RKO (cell line): ENCODE data around the gene NDUFB10.

Experiments
- DNase-seq: peaks from one replicate; pipeline ENCODE4 v3.0.0-alpha.2; 2016; ENCODE audit warnings: low spot score

The NDUFB10 gene

DNA sequence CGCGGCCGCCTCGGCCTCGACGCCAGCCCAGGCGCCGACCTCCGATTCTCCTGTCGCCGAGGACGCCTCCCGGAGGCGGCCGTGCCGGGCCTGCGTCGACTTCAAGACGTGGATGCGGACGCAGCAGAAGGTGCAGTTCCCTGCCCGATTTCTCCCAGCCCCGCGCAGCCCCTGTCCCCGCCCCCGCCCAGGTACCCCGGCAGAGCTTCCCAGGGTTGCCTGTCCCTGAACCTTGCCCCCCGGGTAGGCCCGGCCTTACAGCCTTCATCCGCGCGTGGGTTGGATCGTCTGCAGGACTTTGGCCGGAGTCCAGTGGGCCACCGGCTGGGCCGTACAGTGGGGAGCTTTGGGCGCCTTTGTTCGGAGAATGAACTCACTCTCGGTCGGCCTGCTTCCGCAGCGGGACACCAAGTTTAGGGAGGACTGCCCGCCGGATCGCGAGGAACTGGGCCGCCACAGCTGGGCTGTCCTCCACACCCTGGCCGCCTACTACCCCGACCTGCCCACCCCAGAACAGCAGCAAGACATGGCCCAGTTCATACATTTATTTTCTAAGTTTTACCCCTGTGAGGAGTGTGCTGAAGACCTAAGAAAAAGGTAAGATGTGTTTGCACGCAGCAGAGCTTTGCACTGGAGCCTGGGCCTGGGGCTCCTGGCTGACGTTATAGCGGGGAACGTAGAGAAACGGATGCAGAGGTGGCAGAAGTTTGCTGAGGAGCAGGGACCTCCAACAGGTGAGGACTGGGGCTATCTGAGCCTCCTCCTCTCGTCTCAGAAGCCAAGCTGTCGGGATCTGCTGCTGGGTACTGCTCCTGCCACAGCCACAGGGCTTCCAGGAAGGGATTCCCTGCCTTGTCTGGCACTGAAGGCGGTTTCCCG is 25.2 kb downstream of the NDUFB10 start:
- DNase-seq = peak; percentile 57

DNA sequence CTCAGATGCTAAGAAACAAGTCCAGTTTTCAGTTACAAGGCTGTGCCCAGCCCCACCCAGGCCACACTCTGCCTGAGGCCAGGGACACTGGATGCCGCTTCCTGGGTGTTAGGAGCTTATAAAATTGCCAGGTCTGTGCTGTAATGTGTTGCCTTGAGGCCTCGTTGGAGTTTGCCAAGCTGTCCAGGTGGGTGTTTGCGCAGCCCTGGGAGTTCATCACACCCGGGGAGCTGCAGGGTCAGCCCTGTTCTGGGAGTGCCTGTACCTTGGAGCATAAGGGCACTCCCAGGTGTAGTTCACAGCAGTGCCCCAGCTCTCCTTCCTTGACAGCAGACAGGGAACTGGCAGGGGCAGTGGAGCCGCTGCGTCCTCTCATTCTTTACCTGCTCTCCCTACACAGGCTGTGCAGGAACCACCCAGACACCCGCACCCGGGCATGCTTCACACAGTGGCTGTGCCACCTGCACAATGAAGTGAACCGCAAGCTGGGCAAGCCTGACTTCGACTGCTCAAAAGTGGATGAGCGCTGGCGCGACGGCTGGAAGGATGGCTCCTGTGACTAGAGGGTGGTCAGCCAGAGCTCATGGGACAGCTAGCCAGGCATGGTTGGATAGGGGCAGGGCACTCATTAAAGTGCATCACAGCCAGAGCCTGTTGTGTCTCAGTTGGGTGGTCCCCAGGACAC is 26.3 kb downstream of the NDUFB10 start:
- no peak for DNase-seq

DNA sequence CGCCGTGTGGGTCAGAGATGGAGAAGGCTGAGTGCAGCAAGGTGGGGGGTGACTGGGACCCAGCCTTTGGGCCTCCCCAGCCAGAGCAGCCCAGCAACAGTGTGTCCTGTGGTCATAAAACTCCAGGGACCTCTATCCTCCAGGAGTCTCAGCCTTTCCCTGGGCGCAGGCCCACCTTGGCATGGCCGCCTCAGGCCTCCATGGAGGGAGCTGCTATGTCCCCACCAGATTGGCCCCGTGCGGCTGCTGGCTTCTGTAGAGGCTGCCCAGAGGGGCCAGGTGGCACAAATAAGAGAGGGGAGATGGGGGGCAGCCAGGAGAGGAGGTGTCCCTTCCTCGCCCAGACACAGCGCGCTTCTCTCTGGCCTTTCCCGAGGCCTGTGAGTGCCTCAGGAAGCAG is 27.9 kb downstream of the NDUFB10 start:
- DNase-seq = no peak

DNA sequence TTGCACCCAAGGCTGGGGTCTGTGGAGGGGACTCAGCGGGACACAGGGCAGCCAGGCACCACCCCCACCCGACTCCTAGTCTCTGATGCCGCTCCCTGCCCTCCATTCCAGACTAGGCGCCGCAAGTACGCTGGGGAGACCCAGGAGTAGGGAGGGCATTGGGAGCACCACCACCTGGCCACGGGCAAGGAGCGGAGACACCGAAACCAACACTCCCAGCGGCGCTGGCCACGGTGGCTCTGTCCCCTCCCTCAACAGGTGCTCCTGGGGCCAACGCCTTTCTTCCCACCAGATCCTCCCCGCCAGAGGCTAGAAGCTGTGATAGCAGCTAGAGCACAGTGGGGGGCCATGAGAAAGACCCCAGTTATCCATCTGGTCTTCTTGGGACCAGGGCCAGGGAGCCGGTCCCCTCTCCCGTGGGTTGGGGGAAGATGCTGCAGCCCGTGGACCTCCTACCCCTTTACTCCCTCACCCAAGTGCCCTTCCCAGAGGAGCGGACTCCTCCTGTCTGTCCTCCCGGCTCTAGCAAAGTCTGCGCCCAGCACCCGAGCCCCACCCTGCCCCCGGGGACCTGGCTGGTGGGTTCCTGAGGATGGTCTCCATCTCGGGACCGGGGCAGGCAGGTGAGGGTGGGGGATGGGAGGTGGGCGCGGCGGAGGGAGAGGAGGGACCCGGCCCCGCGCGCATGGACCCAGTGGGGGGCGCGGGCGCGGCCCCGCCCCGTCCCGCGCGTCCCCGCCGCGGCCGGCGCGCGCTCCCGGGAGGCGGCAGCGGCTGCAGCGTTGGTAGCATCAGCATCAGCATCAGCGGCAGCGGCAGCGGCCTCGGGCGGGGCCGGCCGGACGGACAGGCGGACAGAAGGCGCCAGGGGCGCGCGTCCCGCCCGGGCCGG is 30.1 kb downstream of the NDUFB10 start, which contains the start of gene SYNGR3:
TSS of gene SYNGR3 (plus strand) at position 762 of the 892 bp plus-strand sequence. CDS start 133 bp downstream, outside the sequence.
- peak; percentile 64 for DNase-seq

DNA sequence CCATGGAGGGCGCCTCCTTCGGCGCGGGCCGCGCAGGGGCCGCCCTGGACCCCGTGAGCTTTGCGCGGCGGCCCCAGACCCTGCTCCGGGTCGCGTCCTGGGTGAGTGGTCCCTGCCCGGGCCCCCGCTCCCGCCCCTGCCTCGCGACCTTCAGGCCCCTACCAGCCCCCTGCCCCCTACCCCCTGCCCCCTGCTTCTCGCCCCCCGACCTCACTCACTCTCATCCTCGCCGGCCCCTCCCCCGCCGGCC is 30.7 kb downstream of the NDUFB10 start:
- DNase-seq = no peak

DNA sequence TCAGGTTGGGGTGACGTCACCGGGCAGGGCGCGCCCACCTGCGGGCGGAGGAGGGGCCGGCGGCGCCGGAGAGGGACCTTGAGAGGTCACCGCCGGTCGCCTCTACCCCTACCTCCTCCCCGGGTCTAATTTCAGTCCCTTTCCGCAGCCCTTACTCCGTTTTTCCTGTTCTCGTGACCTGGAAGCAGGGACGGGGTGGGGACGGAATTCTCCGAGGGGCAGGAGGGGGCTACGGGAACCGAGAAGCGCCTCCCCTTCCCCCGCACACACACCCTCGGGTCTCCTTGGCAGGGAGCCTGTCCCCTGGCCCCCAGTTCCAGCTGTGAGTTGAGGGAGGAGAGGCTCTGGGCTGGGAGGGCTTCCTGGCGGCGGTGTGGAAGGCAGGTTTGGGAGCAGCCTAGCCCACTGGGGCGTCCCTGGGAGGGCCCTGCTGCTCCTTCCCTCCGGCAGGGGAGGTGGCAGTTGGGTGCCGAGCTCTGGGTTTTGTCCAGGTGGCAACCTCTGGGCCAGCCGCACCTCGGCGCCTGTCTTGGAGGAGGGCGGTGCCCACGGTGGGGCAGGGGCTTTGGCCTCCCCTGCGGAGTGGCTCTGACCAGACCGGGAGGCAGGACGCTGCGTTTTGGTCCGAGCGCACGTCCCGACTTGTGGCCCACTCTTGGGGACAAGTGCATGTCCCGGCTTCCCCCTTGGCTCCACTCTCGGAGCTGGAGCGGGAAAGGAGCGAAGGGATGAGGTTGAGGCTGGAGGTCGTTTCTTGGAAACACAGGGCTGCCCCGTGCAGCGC is 31.2 kb downstream of the NDUFB10 start:
- no peak for DNase-seq

DNA sequence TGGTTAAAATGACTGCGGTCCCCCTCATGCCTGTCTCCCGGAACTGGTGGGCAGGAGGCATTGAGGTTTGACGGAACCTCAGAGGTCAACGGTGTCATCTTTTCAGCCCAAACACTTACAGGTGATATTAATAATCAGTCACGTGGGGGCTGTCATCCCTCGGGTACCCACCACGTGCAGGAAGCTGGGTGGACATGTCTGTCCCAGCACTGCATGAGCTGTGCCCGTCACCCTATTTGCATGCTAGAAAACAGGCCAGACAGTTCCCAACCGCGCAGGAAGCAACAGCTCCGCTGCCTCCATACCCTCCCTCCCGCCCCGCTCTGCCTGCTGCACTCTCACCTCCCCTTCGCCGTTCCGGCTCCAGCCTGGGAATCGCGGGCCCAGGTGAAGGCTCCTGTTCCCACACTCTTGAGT is 31.8 kb downstream of the NDUFB10 start:
- no peak for DNase-seq

DNA sequence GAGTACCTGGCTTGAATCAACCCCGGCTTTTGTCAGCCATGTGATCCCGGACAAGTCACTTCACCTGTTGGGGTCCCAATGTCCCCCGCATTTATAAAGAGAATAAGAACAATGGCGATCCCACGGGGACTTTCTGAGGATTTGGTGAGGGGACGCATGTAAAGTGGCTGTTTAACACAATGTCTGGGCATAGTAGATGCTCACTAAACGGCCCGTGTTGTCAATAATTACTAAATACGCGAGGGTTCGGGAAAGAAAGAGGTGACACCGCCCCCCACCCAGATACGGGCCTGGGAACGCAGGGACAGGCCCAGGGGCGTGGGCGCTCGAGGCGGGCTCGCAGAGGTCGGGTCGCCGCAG is 32.2 kb downstream of the NDUFB10 start:
- DNase-seq = no peak

DNA sequence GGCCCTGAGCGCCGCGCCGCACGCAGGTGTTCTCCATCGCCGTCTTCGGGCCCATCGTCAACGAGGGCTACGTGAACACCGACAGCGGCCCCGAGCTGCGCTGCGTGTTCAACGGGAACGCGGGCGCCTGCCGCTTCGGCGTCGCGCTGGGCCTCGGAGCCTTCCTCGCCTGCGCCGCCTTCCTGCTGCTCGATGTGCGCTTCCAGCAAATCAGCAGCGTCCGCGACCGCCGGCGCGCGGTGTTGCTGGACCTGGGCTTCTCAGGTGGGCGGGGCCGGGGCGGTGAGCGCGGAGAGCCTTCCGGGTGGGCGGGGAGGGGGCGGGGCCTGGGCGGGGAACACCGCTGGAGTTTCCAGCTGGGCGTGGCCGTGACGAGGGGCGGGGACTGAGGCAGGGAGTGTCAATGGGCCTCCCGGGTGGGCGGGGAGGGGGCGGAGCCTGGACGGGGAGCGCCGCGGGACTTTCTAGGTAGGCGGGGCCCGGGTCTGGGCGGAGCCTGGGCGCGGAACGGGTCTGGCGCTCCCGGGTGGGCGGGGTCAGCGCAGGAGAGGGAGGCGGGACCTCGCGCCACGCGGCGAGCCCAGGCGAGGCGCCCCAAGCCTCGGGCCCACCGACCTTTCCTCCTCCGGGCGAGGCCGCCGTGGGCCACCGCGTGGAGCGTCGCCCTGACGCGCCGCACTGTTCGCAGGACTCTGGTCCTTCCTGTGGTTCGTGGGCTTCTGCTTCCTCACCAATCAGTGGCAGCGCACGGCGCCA is 32.8 kb downstream of the NDUFB10 start:
- DNase-seq = peak; percentile 40

DNA sequence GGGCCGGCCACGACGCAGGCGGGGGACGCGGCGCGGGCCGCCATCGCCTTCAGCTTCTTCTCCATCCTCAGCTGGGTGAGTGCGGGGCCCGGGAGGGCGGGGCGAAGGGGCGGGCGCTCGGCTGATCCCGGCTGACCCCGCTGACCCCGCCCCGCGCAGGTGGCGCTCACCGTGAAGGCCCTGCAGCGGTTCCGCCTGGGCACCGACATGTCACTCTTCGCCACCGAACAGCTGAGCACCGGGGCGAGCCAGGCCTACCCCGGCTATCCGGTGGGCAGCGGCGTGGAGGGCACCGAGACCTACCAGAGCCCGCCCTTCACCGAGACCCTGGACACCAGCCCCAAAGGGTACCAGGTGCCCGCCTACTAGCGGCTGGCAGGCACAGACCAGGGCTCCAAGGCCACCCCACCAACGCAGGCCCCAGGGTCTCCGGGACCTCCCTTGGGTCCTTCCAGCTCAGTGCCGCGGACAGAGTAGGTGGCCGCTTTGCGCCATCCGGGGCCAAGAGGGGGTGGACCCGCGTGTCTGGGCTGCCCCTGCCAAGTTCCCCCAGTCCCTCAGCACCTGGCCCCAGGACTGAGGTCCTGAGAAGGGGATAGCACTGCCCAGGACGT is 33.5 kb downstream of the NDUFB10 start:
- DNase-seq = no peak

DNA sequence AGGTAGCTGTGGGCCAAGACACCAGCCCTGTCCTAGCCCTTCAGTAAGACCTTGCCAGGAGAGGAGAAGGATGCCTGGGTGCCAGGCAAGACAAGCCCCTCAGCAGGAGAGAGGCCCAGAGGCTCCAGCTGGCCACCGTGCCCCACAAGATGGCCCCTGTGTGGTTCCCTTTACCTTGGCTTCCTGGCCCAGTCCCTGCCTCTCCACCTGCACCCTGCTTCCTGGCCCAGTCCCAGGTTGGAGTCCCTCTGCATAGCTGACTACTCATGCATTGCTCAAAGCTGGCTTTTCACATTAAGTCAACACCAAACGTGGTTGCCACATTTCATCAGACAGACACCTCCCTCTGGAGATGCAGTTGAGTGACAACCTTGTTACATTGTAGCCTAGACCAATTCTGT is 34.4 kb downstream of the NDUFB10 start:
- DNase-seq = peak; percentile 49

DNA sequence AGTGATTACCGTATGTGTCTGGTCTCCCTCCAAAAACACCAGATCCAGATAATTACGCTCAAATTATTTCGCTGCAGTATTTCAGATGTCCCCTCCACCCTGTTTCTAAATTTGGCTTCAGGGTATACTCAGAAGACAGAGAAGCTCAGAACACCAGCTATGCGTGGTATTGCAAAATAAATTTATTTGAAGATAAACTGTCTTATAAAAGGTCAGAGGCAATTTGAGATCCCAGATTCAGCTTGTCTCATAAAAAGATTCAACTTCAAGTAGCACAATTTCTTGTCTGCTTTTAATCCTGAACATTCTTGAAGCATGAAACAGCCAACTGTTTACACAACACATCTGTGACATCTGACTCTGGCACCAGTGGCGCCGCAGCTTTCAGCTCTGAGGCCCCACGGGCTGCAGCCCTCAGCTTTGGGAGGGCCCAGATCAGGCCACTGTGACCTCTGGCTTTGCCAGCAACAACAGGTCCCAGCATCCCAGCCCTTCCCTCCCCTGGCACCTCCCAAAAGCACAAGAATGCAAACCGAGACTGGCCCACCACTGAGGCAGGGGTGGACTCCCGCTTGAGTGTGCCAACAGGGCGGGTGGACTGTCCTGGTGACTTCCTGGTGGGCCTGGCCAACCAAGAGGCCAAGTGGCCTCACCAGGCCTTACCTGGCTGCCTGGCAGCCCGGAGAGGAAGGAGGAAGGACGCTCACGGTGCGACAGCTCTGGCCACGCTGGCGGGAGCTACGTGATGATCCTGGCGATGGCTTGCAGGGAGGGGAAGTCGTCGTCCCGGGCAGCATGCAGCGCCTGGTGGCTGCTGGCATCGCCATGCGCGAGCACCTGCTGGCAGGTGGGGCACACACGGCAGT is 38.4 kb downstream of the NDUFB10 start:
- DNase-seq = no peak

DNA sequence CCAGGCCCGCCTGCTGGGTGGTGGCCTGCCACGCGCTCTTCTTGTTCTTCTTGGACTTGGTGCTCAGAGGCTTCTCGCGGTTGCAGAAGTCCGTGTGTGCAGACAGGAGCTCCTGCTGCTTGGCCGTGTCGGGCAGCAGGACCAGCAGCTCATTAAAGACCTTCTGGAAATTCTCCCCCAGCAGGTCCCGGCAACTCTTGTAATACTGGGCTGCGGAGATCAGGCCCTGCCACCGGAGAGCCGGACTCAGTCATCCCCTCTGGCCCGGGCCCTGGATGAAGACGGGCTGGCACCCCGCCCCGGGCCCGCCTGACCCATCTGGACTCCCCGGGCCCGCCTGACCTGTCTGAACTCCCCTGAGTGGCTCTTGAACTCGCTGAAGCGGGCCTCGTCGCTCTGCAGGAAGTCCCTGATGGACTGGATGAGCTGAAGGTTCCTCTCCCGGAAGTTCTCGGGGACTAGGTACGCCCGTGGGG is 39.1 kb downstream of the NDUFB10 start:
- DNase-seq = no peak

DNA sequence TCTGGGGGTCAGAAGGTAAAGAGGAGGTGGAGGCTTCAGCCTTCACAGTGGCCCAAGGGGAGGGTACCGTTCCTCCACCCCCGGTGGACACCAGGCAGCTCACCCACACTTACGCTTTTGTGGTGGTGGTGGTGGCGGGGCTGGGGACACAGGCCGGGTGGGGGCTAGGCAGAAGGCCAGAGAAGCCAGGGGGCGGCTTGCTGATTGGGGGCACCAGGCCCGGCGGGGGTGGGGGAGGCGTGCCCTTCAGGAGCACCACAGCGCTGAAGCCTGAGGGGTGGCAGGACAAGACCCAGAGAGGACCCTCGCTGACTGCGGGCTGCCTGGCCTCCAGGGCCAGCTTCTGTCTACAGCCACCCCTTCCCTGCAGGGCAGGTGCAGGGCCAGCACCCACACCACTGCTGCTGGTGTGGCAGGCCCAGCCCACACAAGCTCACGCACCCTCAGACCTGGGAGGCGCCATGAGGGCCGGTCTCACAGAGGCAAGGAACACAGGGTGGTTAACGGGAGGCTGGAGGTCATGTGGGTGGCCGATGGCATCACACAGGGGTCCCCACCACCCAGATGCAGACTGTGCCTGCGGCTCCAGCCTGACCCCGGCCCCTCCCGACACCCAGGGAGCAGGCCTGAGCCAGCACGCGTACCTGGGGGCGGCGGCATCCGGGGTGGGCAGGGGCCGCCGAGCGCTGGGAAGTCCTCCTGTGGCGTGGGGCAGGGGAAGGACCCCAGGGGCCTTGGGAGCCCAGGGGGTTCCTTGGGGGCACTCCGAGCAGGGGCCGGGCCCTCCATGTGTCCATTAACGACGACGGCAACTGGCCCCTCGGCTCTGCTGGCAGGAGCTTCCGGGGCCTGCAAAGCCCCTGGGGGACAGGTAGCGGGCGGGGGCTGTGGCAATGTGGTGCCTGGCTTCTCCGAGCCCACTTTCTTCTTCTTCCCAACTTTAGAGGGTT is 39.8 kb downstream of the NDUFB10 start:
- DNase-seq = no peak

DNA sequence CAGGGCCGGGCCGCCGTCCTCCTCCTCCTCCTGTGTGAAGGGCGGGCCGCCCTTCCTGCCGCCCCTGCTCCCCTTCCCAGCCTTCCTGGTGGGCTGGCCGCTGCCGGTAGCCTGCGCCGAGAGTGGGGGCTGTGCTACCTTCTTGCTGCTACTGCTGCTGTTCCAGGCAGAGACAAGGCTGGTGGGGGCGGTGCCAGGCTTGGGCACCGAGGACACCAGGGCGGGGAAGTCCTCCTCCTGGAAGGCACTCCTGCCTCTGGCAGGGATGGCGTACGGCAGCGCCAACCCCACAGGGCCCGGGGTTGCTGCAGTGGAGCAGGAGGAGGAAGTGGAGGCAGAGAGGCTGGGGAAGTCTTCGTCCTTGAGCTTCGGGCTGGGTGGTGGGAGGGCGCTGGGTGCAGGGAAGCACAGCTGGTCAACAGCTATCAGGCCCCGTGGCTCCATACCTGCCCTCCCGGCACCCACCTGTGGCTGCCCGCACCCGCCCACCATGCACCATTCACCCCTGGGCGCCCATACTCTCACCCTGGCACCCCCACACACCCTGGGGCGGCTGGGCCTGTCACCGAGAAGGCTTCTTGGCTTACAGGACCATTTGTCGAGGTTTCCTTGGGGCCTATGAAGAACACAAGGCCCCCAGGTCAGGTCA is 40.7 kb downstream of the NDUFB10 start:
- no peak for DNase-seq

DNA sequence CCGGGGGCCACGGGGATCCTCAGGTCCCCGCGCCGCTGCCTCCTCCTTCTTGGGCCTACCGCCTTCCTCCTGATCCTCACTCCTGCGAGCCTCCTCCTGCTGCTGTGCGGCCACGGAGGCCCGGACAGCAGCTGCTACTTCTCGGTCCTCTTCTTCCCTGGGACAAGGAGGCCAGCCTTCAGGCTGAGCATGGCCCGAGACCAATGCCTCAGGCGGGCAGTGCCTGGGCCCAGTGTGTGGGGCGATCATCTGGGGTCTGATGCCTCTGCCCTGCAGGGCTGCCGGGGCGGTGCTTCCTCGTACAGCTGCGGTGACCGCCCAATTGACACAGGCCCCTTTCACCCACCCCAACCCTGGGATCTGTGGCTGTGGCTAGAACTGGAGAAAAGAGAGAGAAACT is 41.7 kb downstream of the NDUFB10 start:
- no peak for DNase-seq

DNA sequence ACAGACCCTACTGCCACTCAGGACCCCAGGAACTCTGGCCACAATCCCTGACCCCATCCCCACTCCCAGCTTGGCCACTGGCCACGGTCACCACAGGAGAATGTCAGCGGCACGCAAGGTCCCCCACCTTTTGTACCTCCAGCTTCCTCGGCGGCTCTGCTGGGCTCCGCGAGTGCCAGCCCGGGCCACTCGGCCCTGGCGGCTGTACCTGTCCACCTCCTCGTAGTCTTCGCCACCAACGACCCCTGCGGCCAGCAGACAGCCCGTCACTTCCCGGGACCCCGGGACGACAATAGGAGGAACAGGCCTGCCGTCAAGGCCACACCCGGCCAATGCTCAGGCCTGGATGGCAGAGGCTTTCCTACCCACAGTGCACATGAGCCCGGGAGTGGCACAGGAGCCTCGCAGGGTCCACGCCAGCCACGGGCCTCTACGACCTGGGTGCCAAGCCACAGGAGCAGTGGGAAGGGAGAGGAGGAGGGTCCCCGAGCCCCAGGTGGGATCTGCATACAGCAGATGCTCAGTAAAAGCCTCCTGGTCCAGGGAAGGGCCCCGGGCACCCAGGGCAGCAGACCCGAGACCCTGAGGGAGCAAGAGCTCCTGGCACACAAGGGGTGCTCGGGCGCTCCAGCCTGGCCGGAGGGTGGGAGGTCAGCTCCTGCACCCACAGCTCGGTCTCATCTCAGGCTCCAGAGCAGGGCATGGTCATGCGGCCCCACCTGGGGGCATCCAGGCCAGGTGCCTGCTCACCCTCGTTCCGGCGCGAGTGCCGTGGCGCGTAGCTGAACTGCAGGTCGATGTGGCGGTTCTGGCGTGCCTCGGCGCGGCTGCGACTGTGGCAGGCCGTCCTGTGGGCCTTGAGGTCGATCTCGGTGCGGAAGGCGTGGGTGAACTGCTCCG is 42.4 kb downstream of the NDUFB10 start:
- no peak for DNase-seq
